NCI-H748 (cell line): ENCODE measurements around the gene MCCD1.

ENCODE experiments used
- DNase-seq: peaks from one replicate; lab custom pipeline; 2025; ENCODE audit not compliant: unreplicated experiment; lab: John Stamatoyannopoulos, UW

Gene MCCD1

GRCh38 chr6:31568537-31568961 is 39.8 kb downstream of the MCCD1 start:
- no peak for DNase-seq

DNA sequence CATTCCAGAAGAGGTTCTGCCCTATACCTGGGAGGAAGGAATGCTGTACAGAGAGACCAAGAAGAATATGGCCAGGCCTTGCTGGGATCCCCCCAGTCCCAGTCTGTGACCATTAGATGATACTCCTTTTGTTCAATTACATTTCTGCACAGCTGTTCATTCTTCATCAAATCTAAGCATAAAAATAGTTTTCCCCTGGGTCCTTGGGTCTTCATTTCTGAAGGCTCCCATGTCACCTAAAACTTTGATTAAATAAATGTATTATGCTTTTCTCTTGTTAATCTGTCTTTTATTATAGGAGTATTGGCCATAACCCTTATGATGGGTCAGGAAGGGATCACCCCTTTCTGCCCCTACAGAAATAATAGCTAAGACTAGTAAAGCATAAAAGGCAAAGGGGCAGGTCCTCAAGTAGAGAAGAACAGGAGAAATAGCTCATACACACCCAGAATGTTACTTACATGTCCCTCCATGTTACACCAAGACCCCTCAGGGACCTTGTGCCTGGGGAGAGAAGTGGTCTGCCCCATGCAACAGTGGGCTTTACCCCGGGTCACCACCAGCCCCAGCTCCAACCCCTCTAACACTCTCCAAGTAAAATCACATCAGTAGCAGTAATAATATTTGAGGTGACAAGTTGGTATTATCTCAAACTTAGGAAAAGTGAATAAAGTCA is 41.2 kb downstream of the MCCD1 start:
- DNase-seq = no peak

DNA sequence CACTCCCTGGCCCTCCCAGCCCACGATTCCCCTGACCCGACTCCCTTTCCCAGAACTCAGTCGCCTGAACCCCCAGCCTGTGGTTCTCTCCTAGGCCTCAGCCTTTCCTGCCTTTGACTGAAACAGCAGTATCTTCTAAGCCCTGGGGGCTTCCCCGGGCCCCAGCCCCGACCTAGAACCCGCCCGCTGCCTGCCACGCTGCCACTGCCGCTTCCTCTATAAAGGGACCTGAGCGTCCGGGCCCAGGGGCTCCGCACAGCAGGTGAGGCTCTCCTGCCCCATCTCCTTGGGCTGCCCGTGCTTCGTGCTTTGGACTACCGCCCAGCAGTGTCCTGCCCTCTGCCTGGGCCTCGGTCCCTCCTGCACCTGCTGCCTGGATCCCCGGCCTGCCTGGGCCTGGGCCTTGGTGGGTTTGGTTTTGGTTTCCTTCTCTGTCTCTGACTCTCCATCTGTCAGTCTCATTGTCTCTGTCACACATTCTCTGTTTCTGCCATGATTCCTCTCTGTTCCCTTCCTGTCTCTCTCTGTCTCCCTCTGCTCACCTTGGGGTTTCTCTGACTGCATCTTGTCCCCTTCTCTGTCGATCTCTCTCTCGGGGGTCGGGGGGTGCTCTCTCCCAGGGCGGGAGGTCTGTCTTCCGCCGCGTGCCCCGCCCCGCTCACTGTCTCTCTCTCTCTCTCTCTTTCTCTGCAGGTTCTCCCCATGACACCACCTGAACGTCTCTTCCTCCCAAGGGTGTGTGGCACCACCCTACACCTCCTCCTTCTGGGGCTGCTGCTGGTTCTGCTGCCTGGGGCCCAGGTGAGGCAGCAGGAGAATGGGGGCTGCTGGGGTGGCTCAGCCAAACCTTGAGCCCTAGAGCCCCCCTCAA is 43.5 kb downstream of the MCCD1 start, which contains the start of gene LTA:
Gene LTA, plus strand, starts transcription at position 249 of the 871 bp plus-strand sequence. Its CDS starts 454 bp downstream, at position 703.
- no peak for DNase-seq

DNA sequence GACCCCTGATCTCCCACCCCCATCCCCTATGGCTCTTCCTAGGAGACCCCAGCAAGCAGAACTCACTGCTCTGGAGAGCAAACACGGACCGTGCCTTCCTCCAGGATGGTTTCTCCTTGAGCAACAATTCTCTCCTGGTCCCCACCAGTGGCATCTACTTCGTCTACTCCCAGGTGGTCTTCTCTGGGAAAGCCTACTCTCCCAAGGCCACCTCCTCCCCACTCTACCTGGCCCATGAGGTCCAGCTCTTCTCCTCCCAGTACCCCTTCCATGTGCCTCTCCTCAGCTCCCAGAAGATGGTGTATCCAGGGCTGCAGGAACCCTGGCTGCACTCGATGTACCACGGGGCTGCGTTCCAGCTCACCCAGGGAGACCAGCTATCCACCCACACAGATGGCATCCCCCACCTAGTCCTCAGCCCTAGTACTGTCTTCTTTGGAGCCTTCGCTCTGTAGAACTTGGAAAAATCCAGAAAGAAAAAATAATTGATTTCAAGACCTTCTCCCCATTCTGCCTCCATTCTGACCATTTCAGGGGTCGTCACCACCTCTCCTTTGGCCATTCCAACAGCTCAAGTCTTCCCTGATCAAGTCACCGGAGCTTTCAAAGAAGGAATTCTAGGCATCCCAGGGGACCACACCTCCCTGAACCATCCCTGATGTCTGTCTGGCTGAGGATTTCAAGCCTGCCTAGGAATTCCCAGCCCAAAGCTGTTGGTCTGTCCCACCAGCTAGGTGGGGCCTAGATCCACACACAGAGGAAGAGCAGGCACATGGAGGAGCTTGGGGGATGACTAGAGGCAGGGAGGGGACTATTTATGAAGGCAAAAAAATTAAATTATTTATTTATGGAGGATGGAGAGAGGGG is 44.7 kb downstream of the MCCD1 start:
- DNase-seq = no peak

- DNase-seq = no peak
Observed at GRCh38 chr6:31574106-31575061, 45.6 kb downstream of the MCCD1 start.

- DNase-seq = no peak
Observed at GRCh38 chr6:31575335-31575901, 46.7 kb downstream of the MCCD1 start, which contains the start of gene TNF. Gene TNF, plus strand, starts transcription at chr6:31575565. Its CDS starts 177 bp downstream, at chr6:31575742.

- DNase-seq = no peak
Observed at GRCh38 chr6:31575952-31576685, 47.4 kb downstream of the MCCD1 start.

DNA sequence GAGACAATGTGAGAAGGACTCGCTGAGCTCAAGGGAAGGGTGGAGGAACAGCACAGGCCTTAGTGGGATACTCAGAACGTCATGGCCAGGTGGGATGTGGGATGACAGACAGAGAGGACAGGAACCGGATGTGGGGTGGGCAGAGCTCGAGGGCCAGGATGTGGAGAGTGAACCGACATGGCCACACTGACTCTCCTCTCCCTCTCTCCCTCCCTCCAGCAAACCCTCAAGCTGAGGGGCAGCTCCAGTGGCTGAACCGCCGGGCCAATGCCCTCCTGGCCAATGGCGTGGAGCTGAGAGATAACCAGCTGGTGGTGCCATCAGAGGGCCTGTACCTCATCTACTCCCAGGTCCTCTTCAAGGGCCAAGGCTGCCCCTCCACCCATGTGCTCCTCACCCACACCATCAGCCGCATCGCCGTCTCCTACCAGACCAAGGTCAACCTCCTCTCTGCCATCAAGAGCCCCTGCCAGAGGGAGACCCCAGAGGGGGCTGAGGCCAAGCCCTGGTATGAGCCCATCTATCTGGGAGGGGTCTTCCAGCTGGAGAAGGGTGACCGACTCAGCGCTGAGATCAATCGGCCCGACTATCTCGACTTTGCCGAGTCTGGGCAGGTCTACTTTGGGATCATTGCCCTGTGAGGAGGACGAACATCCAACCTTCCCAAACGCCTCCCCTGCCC is 48.3 kb downstream of the MCCD1 start:
- no peak for DNase-seq

DNA sequence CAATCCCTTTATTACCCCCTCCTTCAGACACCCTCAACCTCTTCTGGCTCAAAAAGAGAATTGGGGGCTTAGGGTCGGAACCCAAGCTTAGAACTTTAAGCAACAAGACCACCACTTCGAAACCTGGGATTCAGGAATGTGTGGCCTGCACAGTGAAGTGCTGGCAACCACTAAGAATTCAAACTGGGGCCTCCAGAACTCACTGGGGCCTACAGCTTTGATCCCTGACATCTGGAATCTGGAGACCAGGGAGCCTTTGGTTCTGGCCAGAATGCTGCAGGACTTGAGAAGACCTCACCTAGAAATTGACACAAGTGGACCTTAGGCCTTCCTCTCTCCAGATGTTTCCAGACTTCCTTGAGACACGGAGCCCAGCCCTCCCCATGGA is 48.8 kb downstream of the MCCD1 start:
- DNase-seq = no peak

- no peak for DNase-seq
Observed at GRCh38 chr6:31578184-31579118, 49.7 kb downstream of the MCCD1 start.

GRCh38 chr6:31579119-31579505 is 50.4 kb downstream of the MCCD1 start:
- DNase-seq = no peak
